Spleen (tissue), 7 donors: ENCODE data around the gene PTBP3.

Experiments
- POLR2A ChIP-seq, 3 donors: fragments of 450-650 bp; IDR thresholded peaks; one replicate each; pipeline ENCODE4 v1.5.1; 2017; ENCODE audit warnings: antibody characterized with exemption in 3 of 3, mild to moderate bottlenecking in 1 of 3
- POLR2AphosphoS5 ChIP-seq, 3 donors: sonication (generic); formaldehyde crosslinking; IDR thresholded peaks; one replicate each; pipeline ENCODE4 v1.5.1; 2017; ENCODE audit warnings: antibody characterized with exemption in 3 of 3
- TF ChIP-seq, protein P1 (sequence below), 11 experiments: fragments of 200-600 bp in 7 of 11; fragments of 450-650 bp in 4 of 11; sonication (generic) in 4 of 11; IDR thresholded peaks in 8 of 11; conservative IDR thresholded peaks in 3 of 11; 1 replicate in 7 of 11; 2 replicates in 4 of 11; pipeline versions ENCODE4 v1.4.0 to v1.8.0; 2016 to 2021; ENCODE audit warnings: antibody characterized with exemption in 11 of 11, inconsistent platforms in 4 of 11, mild to moderate bottlenecking in 1 of 11
- donor health status: DM: no; HTN: no; CAD: no; lungs with moderate emphysema.
- donor health status: DM: no; HTN: no; CAD: no.
- donor health status: DM: no; HTN: no; CAD: no.

DNA sequence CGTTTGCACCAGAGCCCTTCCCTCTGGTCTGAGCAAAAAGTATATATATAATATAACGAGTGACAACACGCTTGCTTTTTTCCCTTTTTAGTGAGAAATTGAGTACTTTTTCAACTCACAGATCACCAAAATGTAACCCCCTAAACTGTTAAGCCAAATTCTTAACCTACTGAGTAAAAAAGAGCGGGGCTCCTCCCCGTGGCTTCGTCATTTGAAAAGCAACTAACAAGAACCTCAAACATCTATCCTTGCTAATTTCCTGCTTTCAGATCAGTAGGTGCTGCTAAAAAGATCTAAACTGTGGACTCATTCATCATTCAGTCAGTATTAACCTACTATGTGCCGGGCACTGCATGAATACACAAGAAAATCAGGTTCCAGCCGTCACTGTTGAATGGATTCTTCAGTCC lies 1.0 kb upstream of the PTBP3 start:
- no peak for TF ChIP-seq POLR2AphosphoS5 (IDR thresholded peaks at IDR 0.05)
- TF ChIP-seq, protein P1, sequence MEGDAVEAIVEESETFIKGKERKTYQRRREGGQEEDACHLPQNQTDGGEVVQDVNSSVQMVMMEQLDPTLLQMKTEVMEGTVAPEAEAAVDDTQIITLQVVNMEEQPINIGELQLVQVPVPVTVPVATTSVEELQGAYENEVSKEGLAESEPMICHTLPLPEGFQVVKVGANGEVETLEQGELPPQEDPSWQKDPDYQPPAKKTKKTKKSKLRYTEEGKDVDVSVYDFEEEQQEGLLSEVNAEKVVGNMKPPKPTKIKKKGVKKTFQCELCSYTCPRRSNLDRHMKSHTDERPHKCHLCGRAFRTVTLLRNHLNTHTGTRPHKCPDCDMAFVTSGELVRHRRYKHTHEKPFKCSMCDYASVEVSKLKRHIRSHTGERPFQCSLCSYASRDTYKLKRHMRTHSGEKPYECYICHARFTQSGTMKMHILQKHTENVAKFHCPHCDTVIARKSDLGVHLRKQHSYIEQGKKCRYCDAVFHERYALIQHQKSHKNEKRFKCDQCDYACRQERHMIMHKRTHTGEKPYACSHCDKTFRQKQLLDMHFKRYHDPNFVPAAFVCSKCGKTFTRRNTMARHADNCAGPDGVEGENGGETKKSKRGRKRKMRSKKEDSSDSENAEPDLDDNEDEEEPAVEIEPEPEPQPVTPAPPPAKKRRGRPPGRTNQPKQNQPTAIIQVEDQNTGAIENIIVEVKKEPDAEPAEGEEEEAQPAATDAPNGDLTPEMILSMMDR (IDR thresholded peaks at IDR 0.05 in 8 of 11, conservative IDR thresholded peaks at IDR 0.05 in 3 of 11): no peak
- no peak for TF ChIP-seq POLR2A (IDR thresholded peaks at IDR 0.05)
